HG02973 (cell line): ENCODE measurements around the gene DYNC1I1.
"Not testable (repeated sequence)": the region's sequence is repeated elsewhere in the genome, so short reads cannot be mapped to it uniquely, and the experiment has no call there.

Experiments used
- ATAC-seq: cut with Tn5 transposase; IDR thresholded peaks from one replicate; pipeline ENCODE4 v1.9.1; 2021; ENCODE audit warnings: moderate library complexity; ENCODE audit not compliant: unreplicated experiment

The DYNC1I1 gene

GRCh38 chr7:95905167-95905566, 132.8 kb downstream of the DYNC1I1 start:
- no peak for ATAC-seq

- ATAC-seq, result no peak
These were observed 134.5 kb downstream of the DYNC1I1 start for GRCh38 chr7:95906851-95907250.

DNA sequence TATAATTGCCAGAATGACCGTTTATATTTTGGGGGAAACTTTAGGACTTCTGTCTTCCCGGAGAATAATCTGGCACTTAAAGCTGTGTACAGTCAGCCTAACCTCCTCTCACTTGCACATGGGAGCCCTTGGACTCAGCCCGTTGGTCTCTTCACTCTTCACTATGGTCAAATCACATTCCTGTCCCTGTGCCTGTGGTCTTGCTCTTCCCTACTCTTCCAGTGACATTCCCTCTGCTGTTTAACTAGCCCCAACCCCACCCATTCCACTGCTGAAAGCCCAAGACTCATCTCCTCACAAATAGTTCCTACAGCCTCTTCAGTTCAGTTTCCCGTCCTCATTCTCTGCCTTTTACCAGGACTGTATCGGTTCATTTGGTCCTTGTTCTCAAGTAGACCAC, 135.0 kb downstream of the DYNC1I1 start:
- no peak for ATAC-seq

GRCh38 chr7:95908499-95908898, 136.1 kb downstream of the DYNC1I1 start:
- ATAC-seq, result no peak

- ATAC-seq, result no peak
These were observed 138.0 kb downstream of the DYNC1I1 start for GRCh38 chr7:95910341-95910740.

- ATAC-seq, result no peak
These were observed 143.4 kb downstream of the DYNC1I1 start for GRCh38 chr7:95915731-95916130.

- ATAC-seq, result peak; percentile 76
These were observed 144.4 kb downstream of the DYNC1I1 start for GRCh38 chr7:95916573-95917297.

DNA sequence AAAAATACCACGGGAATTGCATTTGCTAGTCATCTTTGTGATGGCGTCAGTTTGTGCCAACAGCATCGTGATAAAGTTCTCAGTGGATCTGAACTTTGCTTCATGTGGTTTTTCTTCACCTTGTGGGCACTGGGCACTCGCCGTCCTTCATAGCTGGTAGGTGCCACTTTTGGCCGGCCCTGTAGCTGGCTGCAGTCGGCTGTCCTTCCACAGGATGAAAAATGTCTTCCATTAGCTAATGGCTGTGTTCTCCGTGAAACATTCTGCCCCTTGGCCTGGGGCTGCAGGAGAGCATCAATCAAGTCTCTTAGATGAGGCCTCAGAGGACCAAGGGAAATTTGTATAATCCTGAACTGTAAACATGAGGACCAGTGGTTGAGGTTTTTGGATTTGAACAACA, 145.3 kb downstream of the DYNC1I1 start:
- ATAC-seq, result no peak

- no peak for ATAC-seq
These were observed 147.2 kb downstream of the DYNC1I1 start for GRCh38 chr7:95919556-95919955.

GRCh38 chr7:95921543-95921942, 149.2 kb downstream of the DYNC1I1 start:
- no peak for ATAC-seq

DNA sequence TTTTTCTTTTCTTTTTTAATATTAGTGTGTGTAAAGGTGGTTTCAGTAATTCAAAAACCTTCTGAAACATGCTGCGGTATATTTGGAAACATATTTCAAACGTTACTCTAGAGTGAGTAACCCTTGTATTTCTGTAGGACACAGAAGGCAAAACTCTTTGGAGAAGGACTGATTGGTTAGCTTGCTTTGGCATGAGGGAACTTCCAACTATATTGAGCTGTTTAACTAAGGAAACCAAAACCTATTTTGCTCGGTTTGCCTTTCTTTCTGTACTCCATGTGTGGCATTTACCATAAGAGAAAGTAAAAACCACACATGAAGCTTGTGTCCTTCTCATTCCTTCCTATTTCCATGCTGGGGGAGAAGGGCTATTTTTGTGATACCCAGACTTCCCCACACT, 149.8 kb downstream of the DYNC1I1 start:
- no peak for ATAC-seq

- no peak for ATAC-seq
These were observed 152.9 kb downstream of the DYNC1I1 start for GRCh38 chr7:95925236-95925635.

GRCh38 chr7:95925971-95926370, 153.6 kb downstream of the DYNC1I1 start:
- ATAC-seq, result no peak

DNA sequence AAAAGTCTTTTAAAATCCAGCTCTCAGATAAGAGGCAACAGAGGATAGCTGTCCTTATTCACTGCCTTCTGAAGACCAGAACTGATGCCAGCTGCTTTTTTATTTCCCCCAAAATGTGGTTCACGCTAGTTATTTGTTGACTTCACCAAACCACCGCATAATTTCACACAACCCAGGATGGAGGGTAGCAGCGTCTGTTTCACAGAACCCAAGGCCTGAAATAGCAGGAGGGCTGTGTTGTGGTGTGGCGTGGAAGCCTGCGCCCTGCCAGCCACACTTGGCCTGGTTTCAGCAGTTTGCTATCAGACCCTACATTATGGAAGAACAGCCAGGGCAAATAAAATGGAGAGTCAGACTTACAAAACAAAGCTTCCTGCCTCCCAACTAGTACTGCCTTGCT, 155.4 kb downstream of the DYNC1I1 start:
- ATAC-seq, result no peak

DNA sequence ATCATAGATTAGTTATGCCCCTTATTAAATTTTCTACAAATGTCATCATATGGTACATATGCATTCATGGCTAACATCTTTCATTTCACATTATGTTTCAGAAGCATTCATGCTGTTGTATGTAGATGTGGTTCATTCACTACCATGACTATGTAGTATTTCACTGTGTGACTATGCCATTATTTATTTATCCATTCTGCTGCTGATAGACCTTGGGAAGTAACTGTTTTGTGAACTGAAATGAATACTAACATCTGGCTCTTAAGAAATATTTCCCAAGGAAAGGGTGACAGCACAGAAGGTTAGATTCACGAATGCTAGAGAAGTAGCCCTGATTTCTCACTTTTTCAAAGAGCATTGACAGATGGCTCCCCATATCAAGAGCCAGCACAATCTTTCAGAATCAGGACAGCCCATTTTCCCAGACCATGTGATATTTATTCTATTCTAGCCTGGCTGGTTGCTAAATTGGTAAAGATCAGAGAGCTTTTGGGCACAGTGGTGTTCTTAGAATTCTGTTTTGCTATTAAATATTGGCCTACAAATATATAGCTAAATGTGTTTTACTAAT, 157.4 kb downstream of the DYNC1I1 start:
- no peak for ATAC-seq

DNA sequence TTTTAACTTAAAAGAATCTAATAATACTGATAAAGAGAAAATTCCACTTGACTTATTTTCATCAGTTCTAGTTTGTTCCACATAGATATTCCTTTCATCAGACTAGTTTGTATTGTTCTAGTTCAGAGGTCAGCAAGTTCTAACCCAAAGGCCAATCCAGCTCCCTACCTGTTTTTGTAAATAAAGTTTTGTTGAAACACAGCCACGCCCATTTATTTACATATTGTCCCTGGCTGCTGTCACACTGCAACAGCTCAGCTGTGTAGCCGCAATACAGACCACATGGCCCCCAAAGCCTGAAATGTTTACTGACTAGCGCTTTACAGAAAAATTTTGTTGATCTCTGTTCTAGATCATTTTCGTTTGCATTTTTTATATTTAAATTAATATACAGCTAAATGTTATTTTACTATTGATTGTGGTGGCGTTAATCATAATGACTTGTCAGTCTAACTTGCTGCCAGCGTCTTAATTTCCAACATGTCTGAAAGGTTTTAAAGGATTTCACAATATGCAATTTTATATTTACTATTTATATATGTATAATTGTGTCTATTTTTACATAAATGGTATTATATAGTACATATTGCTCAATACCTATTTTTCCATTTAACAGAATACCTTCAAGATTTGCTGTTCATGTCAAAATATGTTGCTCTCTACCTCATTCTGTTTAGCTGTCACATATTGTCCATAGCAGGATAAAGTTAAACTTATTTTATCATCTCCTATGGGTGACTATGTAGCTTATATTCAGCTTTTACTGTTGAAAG, 159.3 kb downstream of the DYNC1I1 start:
- no peak for ATAC-seq

DNA sequence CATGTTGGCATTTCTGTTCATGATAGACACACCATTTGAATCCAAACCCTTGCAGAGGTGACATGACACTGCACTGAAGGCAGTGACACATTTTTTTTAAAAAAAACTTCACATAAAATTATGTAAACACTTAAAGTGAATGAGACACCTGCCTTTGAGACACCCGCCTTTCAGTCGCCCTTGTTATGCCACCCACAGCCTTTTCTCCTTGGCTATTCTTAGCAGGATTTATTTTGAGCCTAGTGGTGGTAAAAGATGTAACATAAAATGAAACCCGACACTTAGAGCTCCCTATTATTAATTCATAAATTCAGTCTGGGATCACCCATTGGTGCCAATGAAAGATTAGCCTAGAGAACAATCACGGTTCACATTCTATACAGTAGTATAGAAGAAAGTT, 161.3 kb downstream of the DYNC1I1 start:
- no peak for ATAC-seq

DNA sequence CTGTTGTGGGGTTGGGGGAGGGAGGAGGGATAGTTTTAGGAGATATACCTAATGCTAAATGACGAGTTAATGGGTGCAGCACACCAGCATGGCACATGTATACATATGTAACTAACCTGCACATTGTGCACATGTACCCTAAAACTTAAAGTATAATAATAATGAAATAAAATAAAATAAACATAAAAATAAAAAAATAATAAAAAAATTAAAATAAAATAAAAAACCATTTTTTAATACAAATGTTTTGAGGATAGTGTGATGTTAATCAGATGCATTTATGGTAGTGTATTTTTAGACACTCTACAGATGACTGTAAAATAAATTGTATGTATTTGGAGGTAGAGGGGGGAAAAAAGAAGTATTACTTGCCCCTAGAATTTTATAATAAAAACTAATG, 172.5 kb downstream of the DYNC1I1 start:
- not testable (repeated sequence) for ATAC-seq

- no peak for ATAC-seq
These were observed 178.3 kb downstream of the DYNC1I1 start for GRCh38 chr7:95950698-95951097.

- no peak for ATAC-seq
These were observed 179.2 kb downstream of the DYNC1I1 start for GRCh38 chr7:95951531-95951930.

- no peak for ATAC-seq
These were observed 179.8 kb downstream of the DYNC1I1 start for GRCh38 chr7:95951997-95952795.
